ENCODE results near the gene L3MBTL3. TPM values are rescaled to one million over a fixed set of nuclear protein-coding genes. Genes with fewer than 3 reads are reported as not detected.

L3MBTL3 gene
- total and polyA plus RNA-seq, 9 donors, result 6.5 to 17.9 (median 13.5) TPM

- no peak for DNase-seq
- Histone ChIP-seq H3K27ac (no peak overlapping the region), H3K4me1 (ENCODE audit: insufficient read depth) (no peaks in the 10 kb centered on the region), H3K9me3 (no peaks in the 10 kb centered on the region), H3K4me3 (no peak overlapping the region), H3K27me3 (no peaks in the 10 kb centered on the region), H3K36me3 (no peaks in the 10 kb centered on the region)
- intact Hi-C loops (cut with DNase I), result no loop called here
- TF ChIP-seq POLR2A (IDR thresholded peaks at IDR 0.05), result no peak
- TF ChIP-seq EP300 (IDR thresholded peaks at IDR 0.05), result no peak
- no peak for TF ChIP-seq CTCF (IDR thresholded peaks at IDR 0.05)
- WGBS, 3 donors, result 93 to 98% (median 97%) methylated on average over 4 of the region's 4 CpGs
These were observed 25.0 kb downstream of the L3MBTL3 start for GRCh38 chr6:130043344-130043743.

DNA sequence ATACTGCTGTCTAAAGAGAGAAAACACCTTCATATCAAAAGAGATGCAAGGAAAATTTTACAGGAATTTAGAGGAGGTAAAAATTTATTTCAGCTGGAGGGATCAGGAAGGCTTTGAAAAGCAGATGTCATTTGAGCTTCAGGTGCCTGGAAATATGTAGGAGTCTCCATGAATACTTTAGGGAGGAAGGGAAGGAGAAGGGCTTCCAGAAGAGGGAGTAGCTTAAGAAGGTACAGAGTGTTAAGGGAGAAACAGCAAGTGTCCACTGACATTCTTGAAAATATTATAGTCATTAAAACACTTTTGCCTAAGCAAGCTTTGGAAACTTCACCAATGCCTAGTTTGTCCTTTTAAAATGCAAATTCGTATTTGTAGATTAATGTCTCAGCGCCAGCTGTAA, 27.2 kb downstream of the L3MBTL3 start:
- H3K4me1 ChIP-seq (ENCODE audit: insufficient read depth), result no peaks in the 10 kb centered on the region
- no peak overlapping the region for H3K4me3 ChIP-seq
- no peak overlapping the region for H3K27ac ChIP-seq
- intact Hi-C loops (cut with DNase I), result no loop called here
- H3K9me3 ChIP-seq, result no peaks in the 10 kb centered on the region
- no peak for DNase-seq
- H3K36me3 ChIP-seq, result no peaks in the 10 kb centered on the region
- no peaks in the 10 kb centered on the region for H3K27me3 ChIP-seq
- 75 to 84% (median 80%) methylated on average over 2 of the region's 2 CpGs for WGBS, 3 donors
- TF ChIP-seq POLR2A (IDR thresholded peaks at IDR 0.05) (no peak), EP300 (IDR thresholded peaks at IDR 0.05) (no peak), CTCF (IDR thresholded peaks at IDR 0.05) (no peak)

- Histone ChIP-seq H3K9me3 (no peaks in the 10 kb centered on the region), H3K27me3 (no peaks in the 10 kb centered on the region), H3K4me3 (no peak overlapping the region), H3K36me3 (no peaks in the 10 kb centered on the region), H3K27ac (no peak overlapping the region), H3K4me1 (ENCODE audit: insufficient read depth) (no peaks in the 10 kb centered on the region)
- DNase-seq, result no peak
- intact Hi-C loops (cut with DNase I), result no loop called here
- TF ChIP-seq EP300 (IDR thresholded peaks at IDR 0.05) (no peak), POLR2A (IDR thresholded peaks at IDR 0.05) (no peak), CTCF (IDR thresholded peaks at IDR 0.05) (no peak)
- 44 to 62% (median 57%) methylated on average over 1 of the region's 1 CpG for WGBS, 3 donors
These were observed 28.3 kb downstream of the L3MBTL3 start for GRCh38 chr6:130046671-130047070.

DNA sequence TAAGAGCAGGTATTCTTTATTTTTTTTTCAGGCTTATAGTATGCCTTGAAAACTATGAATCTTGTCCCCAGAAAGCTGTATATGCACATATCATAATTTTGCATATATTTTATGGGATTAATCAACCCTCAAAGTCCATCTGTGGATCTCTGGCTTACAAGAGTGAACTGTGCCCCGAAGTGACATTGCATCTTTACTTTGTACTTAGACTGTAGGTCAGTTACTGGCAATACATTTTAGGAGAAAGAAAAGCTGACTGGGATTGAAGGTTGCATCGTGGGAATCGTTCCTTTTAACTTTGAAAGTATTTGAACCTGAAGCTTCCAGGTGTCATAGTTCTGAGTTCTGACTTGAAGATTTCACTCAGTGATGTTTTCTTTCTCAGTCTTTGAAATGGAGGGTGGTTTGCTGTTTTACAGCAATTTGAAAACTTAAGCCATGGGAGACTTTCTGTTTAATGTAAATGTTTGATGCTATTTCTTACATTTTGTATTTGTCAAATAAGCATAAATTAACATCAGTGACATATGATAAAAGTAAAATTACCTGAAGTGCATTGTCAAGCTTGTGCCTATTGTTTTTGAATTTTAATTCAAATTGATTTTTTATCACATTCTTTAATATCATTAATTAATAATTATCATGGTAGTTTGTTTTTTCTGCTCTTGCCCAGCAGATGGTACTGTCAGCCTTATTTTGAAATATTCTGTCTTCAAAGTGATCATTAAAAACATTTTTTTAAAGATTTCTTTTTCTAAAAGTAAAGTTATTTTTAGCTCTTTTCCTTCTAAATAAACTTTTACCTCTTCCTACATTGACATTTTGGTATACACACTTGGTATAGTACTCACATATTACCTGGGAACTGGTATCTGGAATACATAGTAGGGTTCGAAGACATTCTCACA, 29.0 kb downstream of the L3MBTL3 start:
- Histone ChIP-seq H3K4me3 (no peak overlapping the region), H3K9me3 (no peaks in the 10 kb centered on the region), H3K36me3 (no peaks in the 10 kb centered on the region), H3K4me1 (ENCODE audit: insufficient read depth) (no peaks in the 10 kb centered on the region), H3K27ac (no peak overlapping the region), H3K27me3 (no peaks in the 10 kb centered on the region)
- DNase-seq, result no peak
- TF ChIP-seq POLR2A (IDR thresholded peaks at IDR 0.05) (no peak), CTCF (IDR thresholded peaks at IDR 0.05) (no peak), EP300 (IDR thresholded peaks at IDR 0.05) (no peak)
- WGBS, 3 donors, result 75 to 89% (median 78%) methylated on average over 4 of the region's 4 CpGs
- intact Hi-C loops (cut with DNase I), result no loop called here
